Fibroblast of lung (primary cell): ENCODE measurements around the gene NUP93.

Experiments used
- EZH2 ChIP-seq: IDR thresholded peaks from 2 replicates; pipeline ENCODE4 v1.5.1; 2012; ENCODE audit warnings: low read length, control low read depth, mild to moderate bottlenecking; ENCODE audit errors: missing control alignments
- TF ChIP-seq, protein P1 (sequence below), 2 donors: IDR thresholded peaks in 1 of 2; conservative IDR thresholded peaks in 1 of 2; 1 replicate in 1 of 2; 2 replicates in 1 of 2; pipeline ENCODE4 v1.5.1; 2011 to 2012; ENCODE audit warnings: low read length in 2 of 2, control low read depth in 1 of 2, inconsistent platforms in 1 of 2, low read depth in 1 of 2, mild to moderate bottlenecking in 1 of 2

DNA sequence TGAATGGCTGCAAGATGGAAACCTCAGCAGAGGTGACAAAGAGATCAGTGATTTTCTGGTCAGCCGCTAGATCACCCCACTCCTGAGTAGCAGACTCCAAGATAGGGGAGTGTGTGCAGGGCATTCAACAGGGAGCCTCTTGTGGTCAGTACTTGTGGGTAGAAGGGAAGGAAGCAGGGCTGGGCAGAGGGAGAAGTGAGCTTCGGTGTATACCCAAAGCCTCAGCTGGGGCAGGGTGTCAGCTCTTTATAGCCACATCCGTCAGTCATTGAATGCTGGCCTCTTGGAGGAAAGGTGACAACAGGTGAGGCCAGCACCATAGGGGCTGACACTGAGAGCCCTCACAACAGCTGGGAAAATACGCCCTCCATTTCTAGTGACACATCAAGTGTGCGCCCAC is 132.8 kb downstream of the NUP93 start:
- TF ChIP-seq, protein P1, sequence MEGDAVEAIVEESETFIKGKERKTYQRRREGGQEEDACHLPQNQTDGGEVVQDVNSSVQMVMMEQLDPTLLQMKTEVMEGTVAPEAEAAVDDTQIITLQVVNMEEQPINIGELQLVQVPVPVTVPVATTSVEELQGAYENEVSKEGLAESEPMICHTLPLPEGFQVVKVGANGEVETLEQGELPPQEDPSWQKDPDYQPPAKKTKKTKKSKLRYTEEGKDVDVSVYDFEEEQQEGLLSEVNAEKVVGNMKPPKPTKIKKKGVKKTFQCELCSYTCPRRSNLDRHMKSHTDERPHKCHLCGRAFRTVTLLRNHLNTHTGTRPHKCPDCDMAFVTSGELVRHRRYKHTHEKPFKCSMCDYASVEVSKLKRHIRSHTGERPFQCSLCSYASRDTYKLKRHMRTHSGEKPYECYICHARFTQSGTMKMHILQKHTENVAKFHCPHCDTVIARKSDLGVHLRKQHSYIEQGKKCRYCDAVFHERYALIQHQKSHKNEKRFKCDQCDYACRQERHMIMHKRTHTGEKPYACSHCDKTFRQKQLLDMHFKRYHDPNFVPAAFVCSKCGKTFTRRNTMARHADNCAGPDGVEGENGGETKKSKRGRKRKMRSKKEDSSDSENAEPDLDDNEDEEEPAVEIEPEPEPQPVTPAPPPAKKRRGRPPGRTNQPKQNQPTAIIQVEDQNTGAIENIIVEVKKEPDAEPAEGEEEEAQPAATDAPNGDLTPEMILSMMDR (conservative IDR thresholded peaks at IDR 0.05 in 1 of 2, IDR thresholded peaks at IDR 0.05 in 1 of 2; ENCODE audit: low read depth in 1 of 2, low read length in 2 of 2), result no peak
- TF ChIP-seq EZH2, result no peak
